Measurements from ENCODE around the gene RAG2.
"Not testable (repeated sequence)": the region's sequence is repeated elsewhere in the genome, so short reads cannot be mapped to it uniquely, and the experiment has no call there.

RAG2 gene

DNA sequence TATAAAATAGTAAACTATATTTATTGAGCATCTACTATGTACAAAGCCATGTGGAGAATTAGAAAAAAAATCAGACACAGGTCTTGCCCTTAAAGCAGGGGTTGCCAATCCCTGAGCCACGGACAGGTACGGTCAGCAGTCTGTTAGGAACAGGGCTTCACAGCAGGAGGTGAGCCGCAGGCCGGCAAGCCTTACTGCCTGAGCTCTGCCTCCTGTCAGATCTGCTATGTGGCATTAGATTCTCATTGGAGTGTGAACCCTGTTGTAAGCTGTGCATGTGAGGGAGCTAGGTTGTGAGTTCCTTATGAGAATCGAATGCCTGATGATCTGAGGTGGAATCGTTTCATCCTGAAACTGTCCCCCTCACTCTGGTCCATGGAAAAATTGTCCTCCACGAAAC, 2.1 kb upstream of the RAG2 start:
- DNase-seq (ENCODE audit: low spot score): no peak

DNA sequence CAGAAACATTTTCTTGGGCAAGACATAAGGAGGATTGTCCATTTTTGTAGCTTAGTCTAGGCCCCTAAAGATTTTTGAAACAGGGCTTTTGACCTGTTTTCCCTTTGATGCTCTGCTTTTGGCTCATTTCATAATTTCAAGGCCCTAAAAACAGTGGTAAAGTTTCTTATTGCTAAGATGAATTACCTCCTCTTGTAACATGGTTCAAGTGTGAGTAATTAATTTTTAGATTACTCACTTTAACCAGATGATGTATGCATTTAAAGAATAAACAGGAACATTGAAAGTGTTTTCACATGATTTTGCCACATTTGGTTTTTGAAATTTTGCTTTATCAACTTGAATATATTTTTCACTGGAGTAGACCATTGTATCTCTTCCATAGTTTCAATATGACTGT, 1.2 kb downstream of the RAG2 start:
- no peak for DNase-seq (ENCODE audit: low spot score)

DNA sequence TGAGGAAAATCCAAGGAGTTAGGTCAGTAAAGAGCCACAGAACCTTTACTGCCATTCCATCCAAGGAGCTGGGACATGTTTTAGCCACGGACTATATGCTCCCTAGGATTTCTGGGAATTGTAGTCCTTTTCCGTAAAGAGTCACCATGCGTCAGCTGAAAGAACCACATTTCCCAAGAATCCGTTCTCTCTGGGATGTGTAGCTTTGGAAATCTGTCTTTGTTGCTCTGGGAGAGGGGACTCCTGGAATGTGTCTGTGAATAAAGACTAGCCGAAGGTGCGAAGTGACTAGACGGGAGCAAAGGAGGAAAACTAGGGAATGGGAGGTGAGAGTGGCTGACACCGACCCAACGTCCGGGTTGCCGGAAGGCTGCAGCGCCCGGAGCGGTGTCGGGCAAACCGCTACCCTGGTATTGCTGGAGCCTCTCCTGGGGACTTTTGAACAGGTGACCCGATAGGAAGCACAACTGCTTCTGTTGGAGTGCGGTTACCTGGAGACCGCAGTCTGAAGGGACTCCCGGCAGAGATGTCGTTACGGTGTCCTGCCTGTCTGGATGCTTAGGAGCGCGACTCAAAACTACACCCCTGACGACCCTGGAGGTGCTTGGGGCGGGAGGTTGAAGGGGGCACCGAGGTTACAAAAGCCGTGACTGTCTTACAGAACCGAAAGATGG, 3.6 kb downstream of the RAG2 start, which contains the start of gene IFTAP:
Gene IFTAP (plus strand): TSS at position 187 of the 674 bp plus-strand sequence. CDS start 15,602 bp downstream, outside the sequence.
- DNase-seq (ENCODE audit: low spot score): peak; percentile 81

DNA sequence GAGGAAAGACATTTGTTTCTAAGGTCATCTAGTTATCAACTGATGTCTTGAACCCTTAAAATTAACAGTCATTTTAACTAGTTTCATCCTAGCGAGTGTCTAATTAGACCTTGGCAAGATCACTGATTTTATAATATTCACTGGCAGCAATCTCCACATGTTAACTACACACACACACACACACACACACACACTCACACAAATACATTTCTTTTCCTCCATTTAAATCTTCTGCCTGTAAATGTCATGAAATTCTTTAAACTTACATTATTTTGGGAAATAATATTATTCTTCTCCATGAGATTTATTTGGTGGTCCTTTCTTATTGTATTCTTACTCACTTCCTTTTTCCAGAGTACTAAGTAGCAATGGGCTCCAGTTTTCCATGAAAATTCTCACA, 6.6 kb downstream of the RAG2 start:
- DNase-seq (ENCODE audit: low spot score): no peak

DNA sequence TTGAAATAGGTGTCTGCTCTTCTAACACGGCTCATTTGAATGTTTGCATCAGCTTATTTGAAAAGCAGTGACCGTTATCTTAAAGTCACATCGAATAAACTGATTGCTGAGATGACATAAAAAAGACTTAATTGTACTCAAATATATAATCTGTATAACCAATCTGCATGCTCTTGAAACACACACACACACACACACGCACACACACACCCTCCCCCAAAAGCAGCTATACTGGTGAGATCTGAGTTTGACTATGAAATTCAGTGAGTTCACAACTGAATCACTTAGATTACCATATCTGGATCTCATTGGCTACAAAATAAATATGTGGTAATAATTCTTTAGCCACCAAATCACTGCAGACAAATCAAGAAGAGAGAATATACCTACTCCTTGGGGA, 7.5 kb downstream of the RAG2 start:
- DNase-seq (ENCODE audit: low spot score): no peak

DNA sequence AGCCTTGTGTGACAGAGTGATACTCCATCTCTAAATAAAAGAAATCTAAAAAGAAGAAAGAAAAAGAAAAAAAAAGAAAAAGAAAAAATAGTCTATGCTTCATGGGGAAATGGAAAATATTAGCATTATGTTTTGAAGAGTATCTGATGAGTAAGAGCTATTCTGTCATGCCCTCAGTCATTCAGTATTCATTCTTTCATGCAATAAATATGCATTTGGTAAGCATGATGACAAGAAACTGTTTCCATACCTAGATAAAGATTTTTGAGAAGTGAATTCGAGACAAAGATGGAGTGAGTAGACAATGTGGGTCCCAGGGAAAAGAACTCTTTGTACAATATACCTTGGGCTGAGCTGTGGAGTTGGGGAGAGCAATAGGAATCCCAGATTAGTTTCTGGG, 9.9 kb downstream of the RAG2 start:
- no peak for DNase-seq (ENCODE audit: low spot score)

DNA sequence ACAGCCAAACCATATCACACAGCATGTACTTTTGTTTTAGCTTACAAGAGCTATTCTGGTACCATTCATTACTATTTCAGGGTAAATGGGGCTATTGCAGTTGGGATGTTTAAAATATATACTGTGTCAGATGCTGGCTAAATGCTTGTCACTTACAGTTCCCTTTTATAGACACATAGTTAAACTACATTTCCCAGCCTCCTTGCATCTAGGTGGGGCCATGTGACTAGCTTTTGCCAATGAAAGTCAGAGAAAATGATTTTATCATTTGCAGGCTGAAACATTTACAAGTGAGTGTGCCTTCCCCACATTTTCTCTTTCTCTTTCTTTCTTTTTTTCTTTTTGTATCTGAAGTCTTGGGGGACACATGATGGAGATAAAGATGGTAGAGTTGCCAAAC, 11.5 kb downstream of the RAG2 start:
- no peak for DNase-seq (ENCODE audit: low spot score)

DNA sequence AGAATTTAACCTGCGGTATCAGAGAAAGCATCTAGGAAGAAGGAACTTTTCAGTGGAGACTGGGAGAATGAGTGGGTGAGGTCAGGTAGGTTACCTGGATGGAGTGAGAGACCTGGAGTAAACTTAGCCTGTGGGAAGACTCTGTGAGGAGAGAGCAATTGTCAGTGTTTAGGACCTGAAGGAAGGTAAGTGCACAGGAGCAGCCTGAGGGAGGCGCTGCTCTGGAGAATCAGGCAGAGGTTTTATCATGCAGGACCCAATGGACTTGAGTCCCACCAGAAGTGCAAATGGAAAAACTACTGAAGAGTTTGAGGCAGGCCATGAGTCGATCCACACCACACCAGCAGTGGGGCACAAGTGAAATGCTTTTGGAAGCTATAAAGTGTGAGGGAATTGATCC, 14.4 kb downstream of the RAG2 start:
- no peak for DNase-seq (ENCODE audit: low spot score)

DNA sequence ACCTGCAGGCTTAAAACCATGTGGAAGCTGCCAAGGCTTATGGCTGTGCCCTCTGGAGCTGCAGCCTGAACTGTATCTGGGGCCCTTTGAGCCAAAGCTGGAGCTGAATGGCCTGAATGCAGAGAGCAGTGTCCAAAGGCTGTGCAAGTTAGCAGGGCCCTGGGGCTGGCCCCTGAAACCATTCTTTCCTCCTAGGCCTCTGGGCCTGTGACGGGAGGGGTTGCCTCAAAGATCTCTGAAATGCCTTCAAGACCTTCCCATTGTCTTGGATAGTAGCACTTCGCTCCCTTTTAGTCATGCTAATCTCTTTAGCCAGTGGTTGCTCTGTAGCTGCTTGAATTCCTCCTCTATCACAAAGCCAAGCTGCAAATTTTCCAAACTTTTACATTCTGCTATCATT, 16.5 kb downstream of the RAG2 start:
- no peak for DNase-seq (ENCODE audit: low spot score)

DNA sequence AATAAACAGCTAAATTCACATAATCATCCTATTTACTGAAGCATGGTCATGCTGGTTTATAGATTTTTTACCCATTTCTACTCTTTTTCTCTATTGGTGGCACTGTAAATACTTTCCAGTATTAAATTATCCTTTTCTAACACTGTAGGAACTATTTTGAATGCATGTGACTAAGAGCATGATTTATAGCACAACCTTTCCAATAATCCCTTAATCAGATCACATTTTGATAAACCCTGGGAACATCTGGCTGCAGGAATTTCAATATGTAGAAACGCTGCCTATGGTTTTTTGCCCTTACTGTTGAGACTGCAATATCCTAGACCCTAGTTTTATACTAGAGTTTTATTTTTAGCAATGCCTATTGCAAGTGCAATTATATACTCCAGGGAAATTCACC, 19.6 kb downstream of the RAG2 start:
- DNase-seq (ENCODE audit: low spot score): no peak

DNA sequence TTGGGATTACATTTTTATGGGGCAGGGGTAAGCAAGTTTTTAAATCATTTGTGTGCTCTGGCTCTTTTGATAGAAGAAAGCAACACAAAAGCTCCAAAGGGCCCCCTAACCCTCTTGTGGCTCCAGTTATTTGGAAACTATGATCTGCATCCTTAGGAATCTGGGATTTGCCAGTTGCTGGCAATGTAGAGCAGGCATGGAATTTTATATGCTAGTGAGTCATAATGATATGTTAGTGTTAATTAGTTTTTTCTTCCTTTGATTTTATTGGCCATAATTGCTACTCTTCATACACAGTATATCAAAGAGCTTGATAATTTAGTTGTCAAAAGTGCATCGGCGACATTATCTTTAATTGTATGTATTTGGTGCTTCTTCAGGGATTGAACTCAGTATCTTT, 20.2 kb downstream of the RAG2 start:
- peak; percentile 11 for DNase-seq (ENCODE audit: low spot score)

DNA sequence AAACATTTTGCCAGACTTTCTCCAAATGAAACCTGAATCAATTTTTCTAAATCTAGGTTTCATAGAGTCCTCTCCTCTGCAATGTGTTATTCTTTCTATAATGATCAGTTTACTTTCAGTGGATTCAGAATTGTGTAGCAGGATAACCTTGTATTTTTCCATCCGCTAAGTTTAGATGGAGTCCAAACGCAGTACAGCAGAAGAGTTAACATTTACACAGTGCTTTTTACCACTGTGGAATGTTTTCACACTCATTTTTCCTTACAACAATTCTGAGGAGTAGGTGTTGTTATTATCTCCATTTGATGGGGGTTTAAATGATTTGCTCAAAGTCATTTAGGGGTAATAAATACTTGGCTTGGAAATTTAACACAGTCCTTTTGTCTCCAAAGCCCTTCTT, 20.7 kb downstream of the RAG2 start:
- no peak for DNase-seq (ENCODE audit: low spot score)

DNA sequence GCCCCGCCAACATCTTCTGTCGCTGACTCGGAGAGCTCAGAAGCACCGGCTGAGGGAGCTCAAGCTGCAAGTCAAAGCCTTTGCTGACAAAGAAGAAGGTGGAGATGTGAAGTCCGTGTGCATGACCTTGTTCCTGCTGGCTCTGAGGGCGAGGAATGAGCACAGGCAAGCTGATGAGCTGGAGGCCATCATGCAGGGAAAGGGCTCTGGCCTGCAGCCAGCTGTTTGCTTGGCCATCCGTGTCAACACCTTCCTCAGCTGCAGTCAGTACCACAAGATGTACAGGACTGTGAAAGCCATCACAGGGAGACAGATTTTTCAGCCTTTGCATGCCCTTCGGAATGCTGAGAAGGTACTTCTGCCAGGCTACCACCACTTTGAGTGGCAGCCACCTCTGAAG, 23.6 kb downstream of the RAG2 start:
- no peak for DNase-seq (ENCODE audit: low spot score)

DNA sequence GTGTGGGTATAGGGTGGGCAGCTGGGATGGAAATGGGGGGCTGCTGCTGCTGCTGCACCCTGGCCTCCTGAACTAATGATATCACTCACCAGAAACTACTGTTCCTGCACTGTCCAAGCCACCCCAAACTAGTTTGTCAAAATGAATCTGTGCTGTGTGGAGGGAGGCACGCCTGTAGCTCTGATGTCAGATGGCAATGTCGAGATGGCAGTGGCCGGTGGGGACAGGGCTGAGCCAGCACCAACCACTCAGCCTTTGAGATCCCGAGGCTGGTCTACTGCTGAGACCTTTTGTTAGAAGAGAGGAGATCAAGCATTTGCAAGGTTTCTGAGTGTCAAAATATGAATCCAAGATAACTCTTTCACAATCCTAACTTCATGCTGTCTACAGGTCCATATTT, 28.9 kb downstream of the RAG2 start:
- DNase-seq (ENCODE audit: low spot score): no peak

DNA sequence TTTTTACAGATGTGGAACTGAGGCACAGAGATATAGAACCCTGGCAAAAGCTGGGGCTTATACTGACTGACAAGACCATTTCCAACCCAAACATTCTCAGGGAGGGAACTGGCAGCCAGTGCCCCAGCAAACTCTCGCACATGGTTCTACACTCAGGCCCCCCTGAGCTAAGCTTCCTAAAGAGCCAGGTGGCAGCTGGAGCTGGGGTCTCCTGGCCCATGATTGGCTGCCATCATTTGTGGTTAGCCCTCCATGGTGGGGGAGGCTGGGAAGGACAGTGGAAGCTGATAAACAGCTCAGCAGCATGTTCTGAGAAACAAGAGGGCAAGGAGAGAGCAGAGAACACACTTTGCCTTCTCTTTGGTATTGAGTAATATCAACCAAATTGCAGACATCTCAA, 30.3 kb downstream of the RAG2 start, which contains the start of gene RAG1:
Gene RAG1 (plus strand): TSS at position 314 of the 400 bp plus-strand sequence. CDS start 5,298 bp downstream, outside the sequence.
- no peak for DNase-seq (ENCODE audit: low spot score)

DNA sequence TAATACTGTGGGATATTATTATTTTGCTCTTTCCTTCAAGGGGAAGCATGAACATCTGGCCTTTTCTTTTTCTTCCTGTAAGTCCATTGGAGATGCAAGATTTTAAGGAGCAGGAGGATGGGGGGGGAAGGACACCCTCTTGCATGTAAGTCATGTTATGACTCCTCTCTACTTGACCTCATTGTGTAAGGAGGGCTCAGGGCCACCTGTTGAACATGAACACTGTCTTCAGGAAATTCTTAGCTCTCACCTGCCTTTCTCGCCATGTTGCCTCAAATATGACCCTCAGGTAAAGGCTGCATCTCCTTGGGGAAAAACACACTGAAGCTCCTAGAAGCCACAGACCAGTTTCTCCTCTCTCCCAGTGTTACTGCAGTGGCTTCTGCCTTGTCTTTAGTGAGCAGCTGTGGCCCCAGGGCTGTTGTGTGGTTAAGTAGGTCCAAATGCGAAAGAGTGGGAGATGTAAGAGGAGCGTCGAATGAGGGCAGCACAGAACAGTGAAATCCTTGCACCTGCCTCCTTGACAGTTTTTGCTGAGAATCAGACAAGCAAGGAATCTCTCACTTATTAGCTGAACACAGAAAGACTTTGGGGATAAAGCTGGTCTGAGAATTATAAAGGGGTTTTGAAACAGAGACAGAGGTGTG, 31.5 kb downstream of the RAG2 start:
- no peak for DNase-seq (ENCODE audit: low spot score)

DNA sequence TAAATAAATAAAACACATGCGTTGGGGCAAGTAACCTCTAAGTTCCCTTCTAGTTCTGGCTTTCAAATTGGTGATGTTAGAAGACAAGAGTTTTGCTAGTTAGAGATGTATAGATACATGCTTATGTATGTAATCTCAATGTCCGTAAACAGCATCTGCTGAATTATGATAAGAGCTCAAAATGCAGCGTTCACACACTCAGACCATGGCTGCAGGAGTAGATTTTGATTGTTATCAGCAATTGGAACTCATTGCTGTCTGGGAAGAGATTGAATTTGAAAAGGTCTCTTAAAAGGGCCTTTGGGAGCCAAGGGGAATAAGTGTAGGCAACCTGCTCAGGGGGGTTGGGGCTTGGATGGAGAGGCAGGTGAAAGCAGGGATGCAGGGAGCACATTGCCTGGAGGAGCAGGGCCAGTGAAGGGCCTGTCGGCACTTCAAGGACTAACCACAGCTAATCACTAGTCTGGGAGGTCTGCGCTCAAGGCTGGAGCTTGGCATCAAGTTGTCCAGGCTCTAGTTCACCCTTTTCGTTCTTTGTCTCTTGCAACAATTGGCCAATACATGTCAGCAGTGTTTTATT, 32.9 kb downstream of the RAG2 start:
- DNase-seq (ENCODE audit: low spot score): no peak

DNA sequence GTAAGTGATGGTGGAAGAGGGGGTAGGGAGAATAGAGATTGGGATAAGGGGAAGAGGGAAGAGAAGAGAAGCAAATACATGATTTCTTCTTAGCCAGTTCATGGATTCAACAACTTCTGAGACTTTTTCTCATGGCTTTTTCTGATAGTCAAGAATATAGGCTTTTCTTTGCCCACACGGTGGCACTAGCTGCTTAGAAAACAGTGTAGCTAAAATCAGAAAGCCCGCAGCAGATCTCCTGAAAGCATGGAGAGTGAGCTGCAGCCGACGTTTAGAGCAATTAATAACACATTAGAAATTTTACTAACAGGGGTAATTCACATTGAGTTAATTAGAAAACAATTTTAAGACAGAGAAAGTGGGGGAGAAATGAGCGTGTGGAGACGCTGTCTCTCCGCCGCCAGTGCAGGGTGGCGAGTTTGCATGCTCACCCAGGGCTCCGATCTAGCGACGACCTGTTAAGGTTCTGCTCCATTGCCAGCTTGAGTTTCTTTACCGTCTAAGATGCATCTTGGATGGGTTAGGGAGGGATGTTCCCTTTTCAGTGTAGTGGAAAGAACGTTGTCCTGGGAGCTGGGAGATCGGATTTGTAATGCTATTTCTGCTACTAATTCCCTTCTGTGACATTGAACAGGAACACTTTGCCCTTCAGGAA, 33.5 kb downstream of the RAG2 start:
- DNase-seq (ENCODE audit: low spot score): peak; percentile 59

DNA sequence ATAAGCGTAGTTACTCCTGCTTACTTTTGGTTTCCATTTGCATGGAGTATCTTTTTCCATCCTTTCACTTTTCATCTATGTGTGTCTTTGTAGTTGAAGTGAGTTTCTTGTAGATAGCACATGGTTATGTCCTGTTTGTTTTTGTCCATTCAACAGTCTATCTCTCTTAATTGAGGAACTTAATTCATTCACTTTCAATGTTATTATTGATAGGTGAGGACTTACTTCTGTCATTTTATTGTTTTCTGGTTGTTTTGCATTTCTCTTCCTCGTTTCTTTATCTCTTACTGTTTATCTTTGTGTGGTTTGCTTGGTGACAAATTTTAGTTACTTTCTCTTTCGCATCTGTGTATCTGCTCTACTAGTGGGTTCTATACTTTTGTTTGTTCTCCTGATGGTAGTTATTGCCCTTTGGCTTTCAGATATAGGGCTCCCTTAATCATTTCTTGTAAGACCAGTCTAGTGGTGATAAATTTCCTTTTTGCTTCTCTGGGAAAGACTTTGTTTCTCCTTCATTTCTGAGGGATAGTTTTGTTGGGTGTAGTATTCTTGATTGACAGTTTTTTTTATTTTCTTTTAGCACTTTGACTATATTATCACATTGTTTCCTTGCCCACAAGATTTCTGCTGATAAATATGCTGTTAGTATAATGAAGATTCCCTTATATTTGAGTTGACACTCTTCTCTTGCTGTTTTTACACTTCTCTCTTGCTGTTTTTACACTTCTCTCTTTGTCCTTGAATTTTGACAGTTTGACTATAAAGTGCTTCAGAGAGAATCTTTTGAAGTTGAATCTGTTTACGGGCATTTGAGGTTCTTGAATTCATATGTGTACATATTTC, 39.2 kb downstream of the RAG2 start:
- no peak for DNase-seq (ENCODE audit: low spot score)

DNA sequence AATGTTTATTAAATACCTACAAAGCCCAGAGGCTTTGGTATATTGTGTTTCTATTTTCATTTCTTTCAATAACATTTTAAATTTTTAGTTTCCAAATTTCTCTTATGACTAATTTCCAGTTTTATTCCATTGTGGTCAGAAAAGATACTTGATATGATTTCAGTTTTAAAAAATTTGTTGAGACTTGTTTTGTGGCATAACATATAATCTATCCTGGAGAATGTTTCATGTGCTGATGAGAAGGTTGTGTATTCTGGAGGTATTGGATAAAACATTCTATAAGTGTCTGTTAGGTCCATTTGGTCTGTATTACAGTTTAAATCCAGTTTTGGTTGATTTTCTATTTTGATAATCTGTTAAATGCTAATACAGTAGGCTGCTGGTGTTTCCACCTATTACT, 40.0 kb downstream of the RAG2 start:
- no peak for DNase-seq (ENCODE audit: low spot score)

DNA sequence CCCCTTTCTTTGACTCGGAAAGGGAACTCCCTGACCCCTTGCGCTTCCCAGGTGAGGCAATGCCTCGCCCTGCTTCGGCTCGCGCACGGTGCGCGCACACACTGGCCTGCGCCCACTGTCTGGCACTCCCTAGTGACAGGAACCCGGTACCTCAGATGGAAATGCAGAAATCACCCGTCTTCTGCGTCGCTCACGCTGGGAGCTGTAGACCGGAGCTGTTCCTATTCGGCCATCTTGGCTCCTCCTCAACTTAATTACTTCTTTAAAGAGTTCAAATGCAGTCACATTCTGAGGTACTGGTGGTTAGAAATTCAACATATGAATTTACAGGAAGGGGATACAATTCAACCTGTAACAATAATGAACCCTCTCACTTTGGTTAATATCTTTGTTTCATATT, 40.6 kb downstream of the RAG2 start:
- DNase-seq (ENCODE audit: low spot score): not testable (repeated sequence)

All from AG08396 (cell line).